Hypothalamus (tissue), 51 donors: Measurements from ENCODE around the gene MAPK1.
"Not testable (repeated sequence)": the region's sequence is repeated elsewhere in the genome, so short reads cannot be mapped to it uniquely, and the experiment has no call there.

Experiments
- DNase-seq, 51 donors: peaks; one replicate each; lab custom pipeline; 2025; lab: John Stamatoyannopoulos, UW

The MAPK1 gene

DNA sequence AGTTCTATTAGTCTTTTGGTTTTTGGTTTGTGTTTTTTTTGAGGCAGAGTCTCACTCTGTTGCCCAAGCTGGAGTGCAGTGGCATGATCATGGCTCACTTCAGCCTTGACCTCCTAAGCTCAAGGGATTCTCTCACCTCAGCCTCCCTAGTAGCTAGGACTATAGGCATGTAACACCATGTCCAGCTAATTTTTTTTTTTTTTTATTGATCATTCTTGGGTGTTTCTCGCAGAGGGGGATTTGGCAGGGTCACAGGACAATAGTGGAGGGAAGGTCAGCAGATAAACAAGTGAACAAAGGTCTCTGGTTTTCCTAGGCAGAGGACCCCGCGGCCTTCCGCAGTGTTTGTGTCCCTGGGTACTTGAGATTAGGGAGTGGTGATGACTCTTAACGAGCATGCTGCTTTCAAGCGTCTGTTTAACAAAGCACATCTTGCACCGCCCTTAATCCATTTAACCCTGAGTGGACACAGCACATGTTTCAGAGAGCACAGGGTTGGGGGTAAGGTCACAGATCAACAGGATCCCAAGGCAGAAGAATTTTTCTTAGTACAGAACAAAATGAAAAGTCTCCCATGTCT, 15.4 kb upstream of the MAPK1 start:
- not testable (repeated sequence) for DNase-seq

DNA sequence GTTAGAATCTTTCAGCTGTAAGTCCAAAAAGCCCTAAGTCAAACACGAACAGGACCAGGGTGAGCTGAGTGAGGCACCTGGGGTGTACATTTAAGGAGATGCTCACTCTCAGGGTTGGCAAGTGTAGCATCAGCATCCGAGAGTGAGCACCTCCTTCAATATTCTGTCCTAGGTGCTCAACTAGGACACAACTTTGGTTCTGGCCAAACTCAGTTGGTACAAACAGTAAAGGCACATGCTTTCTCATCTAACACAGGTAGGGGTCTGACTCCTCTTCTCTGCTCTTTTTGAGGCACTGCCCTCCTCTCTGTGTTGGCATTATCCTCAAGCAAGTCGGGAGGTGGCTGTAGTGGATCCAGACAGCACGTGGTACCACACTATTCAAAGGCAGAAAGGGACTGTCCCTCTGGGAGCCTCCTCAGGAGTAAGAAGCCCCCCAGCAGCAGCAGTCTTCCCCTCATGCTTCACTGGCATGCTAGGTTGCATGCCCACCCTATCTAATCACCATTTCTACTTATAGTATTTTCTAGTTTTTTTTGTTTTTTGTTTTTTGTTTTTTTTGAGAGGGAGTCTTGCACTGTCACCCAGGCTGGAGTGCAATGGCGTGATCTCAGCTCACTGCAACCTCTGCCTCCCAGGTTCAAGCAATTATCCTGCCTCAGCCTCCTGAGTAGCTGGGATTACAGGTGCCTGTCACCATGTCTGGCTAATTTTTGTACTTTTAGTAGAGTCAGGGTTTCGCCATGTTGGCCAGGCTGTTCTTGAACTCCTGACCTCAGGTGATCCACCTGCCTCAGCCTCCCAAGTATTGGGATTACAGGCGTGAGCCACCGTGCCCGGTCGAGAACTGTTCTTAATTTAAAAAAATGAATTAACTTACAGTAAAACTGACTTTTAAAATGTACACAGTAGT, 14.7 kb upstream of the MAPK1 start:
- no peak for DNase-seq

DNA sequence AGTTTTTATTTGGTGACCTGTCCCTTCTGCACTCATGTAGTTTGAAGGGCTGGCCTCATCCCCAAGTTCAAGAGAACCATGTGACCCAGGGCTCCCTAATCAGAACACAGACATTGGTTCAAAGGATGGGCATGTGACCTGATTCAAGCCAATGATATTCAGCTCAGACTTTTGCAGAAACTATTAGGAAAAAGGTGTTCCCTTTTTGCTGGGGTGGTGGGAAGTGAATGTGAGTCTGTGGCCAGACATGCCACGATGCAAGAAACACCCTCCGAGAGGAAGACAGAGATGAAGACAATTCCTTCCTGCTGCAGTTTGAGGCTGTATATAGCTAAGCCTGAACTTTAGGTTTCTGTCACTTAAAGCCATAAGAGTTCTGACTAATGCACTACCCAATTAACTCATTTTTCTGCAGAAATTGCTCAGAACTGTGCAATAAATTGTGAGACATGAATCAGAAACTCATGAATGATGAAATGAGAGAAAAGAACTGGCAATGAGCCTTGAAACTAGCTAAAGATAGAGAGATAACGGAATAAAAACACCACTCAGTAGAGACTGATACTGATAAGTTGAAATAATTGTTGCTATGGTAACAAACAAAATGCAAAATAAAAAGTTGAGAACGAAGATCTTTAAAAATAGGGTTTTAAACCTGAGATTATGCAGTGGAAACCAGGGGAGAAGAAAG, 9.2 kb upstream of the MAPK1 start:
- no peak for DNase-seq

DNA sequence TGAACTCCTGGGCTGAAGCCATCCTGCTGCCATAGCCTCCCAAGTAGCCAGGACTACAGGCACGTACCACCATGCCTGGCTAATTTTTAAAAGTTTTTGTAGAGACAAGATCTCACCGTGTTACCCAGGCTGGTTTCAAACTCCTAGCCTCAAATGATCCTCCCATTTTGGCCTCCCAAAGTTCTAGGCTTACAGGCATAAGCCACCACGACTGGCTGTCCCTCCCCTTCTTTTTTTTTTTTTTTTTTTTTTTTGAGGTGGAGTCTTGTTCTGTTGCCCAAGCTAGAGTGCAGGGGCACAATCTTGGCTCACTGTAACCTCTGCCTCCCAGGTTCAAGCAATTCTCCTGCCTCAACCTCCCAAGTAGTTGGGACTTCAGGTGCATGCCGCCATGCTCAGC, 7.5 kb upstream of the MAPK1 start:
- DNase-seq, result not testable (repeated sequence)

DNA sequence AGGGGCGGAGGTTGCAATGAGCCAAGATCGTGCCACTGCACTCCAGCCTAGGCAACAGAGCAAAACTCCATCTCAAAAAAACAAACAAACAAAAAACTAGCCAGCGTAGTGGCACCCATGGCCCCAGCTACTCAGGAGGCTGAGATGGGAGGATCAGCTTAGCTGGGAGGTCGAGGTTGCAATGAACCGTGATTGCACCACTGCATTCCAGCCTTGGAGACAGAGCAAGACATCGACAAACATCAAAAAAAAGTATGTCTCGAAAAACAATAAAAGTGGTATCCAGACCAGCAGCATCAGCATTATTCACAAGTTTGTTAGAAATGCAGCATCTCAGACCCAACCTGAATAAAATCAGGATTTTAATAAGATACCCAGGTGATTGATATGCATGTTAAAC, 6.2 kb upstream of the MAPK1 start:
- DNase-seq, result no peak

DNA sequence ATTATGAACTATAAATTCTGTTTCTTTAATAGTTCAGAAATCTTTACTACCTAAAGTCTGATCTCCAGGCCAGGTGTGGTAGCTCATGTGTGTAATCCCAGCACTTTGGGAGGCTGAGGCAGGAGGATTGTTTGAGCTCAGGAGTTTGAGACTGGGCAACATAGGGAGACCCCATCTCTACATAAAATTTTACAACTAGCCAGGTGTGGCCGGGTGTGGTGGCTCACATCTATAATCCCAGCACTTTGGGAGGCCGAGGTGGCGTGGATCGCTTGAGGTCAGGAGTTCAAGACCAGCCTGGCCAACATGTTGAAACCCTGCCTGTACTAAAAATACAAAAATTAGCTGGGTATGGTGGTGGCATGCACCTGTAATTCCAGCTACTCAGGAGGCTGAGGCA, 5.3 kb upstream of the MAPK1 start:
- not testable (repeated sequence) for DNase-seq

DNA sequence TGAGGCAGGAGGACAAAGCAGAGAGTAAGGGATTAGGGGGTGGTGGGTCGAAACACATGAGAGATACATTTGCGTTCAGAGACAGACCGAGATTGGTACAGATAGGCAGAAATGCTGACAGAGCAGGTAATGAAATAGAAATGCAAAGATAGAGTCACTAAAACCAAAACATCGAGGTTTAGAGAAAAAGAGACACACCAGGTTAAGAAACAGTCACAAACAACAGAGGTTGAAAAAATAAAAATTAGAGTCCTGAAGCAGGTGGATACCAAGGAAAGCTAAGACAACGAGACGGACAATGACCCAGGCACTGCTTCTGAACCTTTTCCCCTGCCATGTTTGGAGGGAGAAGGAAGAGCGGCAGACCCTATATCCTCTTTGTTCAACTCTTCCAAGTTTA, 1.2 kb upstream of the MAPK1 start:
- DNase-seq, result no peak

DNA sequence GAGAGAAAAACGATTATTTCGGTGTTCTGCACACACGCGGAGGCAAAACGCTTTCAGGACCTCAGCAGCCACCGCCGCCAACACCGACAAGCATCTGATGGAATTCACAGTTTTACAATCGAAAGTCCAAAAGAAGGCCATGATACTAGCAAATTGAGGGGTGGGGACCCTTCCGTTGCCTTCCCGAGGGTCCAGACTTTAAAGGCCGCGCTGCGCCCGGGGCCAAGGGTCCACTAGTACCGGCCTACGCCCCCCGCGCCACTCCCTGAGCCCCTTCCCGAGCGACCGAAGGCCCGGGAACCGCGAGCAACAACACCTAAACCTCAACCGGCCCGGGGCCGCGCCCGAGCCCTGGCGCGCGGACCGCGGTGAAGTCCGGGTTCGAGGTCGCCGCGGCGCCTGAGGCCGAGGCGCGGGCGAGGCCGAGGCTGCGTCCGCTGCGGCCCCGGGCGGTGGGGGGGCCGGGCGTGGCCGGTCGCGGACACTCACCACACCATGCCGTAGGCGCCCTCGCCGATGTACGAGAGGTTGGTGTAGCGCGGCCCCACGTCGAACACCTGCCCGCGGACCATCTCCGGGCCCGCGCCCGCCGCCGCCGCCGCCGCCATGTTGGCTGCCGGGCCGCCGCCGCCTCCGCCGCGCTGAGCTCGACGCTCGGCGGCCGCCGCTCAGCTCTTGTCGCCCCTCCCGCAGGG, 465 bp downstream of the MAPK1 start:
- peak in 22 of 51 donors; percentile 1 to 59 (median 31) for DNase-seq

DNA sequence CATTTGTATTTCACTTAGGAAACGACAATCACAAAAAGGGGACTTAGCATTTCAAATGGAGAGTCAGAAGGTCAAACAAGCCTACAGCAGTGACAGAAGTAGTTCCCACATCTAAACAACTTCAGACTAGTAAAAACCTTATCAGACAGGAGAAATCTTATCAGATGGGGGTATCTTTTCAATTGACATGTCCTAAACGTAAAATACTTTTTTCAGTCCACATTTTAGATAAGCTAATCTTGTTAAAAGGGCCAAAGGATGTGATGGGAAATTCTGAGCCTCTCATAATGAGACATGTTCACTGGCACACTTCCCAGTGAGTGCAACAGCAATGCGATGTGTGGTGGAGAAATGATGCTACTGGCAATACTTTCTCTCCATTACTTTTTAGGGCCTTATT, 2.4 kb downstream of the MAPK1 start:
- peak in 8 of 51 donors; percentile 3 to 41 (median 12) for DNase-seq

DNA sequence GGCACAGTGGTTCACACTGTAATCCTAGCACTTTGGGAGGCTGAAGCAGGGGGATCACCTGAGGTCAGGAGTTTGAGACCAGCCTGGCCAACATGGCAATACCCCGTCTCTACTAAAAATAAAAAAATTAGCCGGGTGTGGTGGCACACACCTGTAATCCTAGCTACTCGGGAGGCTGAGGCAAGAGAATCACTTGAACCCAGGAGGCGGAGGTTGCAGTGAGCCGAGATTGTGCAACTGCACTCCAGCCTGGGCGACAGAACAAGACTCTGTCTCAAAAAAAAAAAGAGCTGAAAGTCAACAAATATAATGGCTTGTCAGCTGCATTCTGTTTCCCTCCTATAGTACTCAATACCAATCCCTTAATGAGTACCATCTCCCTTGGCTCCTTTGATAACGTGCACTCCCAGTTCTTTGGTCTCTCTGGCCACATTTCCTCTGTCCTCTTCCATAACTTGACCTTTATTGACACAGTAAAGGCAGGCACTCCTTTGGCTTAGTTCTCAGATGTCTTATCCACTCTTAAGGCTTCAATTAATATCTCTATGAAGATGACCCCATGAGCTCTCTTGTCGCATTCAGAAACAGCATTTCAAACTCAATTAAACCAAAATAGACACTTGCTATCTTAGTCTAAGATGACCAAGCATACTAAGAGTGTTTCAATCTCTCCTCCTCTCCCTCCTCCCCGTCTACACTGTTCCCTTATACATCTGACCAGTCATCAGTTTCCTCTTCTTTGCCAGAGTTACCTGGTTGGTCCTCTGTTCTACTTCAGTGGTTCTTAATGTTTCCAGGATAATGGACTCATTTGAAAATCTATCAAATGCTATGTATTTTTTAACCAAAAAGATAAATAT, 4.8 kb downstream of the MAPK1 start:
- no peak for DNase-seq

DNA sequence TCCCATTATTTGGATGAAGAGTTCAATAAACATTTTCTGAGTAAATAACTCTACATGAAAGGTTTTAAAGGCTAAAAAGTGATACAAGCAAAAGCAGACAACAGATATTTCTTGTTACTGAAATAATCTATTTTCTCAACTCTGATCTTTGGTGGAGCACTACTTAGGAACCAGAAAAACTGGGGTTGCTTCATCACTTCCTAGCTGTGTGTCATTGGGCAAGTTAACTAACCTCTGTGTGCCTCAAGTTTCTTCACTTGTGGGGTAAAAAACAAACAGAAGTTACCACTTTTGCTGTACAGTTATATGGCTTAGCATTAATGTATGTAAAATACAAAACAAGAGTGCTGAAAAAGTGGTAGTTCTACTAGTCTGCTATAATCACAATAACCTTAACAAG, 5.6 kb downstream of the MAPK1 start:
- no peak for DNase-seq

DNA sequence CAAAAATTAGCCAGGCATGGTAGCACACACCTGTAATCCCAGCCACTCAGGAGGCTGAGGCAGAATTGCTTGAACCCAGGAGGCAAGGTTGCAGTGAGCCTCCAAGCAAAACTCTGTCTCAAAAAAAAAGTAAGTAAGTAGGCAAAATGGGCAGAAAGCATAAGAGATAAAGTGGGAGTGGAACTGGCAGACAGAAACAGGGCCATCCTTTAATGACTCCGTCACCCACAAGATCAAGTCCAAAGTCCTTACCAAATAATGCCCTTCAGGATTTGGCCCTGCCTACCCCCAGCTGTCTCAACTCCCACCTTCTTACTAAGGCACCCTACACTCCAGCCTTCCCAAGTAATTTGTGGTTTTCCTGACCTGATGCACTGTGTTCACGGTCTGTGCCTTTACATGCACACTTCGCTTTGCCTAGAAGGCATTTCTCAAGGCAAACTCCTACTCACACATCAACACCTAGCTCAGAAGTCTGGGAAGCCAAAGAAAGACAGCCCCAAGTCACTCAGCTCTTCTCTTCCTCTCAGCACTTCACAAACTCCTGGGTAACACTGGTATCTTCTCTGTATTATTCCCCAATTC, 6.1 kb downstream of the MAPK1 start:
- DNase-seq, result no peak

DNA sequence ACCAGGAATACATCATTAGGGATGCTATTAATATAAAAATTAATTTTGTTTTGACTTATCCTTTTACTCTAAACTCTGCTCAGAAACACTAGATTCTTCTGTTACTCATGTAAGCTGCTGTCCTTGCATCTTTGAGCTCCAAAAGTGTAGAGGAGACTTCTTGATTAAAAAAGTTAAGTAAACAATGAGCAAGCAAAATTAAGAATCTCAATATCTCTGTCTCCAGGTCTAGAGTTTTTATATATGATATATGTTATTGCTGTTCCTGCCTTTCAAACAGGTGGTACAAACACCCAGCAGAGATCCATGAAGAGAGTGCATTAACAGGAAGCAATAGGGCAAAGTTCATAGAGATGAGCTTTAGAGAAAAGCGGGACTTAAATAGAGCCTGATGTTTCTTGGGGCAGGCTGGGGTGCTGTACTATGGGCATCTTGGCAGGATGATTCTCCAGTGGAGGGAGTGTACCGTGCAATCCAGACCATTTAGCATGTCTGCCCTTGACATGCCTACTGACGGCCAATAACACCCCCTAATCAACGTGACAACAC, 6.9 kb downstream of the MAPK1 start:
- DNase-seq, result no peak

DNA sequence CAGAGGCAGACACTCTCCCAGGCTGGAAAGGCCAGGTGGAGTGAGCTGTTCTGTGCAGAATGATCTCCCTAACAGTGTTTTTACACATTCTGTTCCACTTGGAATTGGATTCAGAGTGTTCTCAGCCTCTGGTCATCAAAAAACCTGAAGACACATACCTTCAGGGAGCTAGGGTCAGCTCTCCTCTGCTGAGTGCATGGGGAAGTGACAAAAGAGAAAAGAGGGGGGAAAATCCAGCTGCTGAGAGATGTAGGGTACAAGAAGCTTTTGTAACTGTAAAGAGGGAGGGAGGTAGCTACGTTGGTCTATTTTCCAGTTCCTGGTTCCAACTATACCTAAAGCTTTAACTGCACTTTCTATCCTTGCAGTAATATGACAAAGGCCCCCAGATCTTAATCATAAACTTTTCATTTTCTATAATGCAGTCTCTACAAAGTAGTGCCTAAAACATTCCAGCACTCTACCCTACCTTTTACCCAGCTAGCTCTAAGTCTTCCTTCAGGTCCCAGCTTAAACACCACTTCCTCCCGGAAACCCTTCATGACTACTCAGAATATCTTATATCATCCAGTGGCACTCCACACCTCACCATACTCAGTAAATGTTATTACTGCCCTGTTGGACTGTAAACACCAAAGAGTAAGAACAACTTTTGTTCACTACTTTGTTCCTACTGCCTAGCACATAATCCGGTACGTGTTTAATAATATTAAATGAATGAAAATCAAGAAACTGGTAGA, 9.2 kb downstream of the MAPK1 start:
- peak in 1 of 51 donors; percentile 2 for DNase-seq

DNA sequence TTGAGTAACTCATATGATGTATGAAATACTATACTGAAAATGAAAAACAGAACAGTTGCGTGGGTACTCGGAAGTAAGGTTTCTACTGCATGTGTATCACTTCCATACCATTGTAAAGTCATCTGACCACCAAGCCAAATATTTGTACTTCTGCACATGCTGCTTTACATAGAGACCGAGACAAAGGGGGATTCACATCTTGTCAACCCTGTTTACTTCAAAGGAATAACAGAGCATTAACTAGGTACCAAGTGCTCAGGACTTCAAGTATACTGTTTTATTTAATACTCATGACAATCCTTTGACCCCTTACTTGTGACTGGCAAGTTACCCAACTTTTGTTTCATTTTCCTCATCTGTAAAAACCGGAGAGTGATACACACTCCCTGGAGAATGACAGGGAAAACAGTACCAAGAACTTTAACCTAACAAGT, 9.9 kb downstream of the MAPK1 start:
- DNase-seq, result no peak

DNA sequence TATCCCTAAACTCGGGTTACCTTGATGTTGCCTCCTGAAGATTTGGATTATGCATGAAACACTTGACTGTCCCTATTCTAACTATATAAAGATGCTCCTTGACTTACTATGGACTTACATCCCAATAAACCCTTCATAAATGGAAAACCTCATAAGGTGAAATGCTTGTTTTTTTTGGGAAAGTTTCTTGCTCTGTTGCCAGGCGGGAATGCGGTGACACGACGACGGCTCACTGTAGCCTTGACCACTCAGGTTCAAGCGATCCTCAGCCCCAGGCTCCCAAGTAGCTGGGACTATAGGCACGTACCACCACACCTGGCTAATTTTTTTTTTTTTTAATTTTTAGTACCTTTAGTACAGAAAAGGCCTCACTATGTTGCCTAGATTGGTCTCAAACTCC, 10.6 kb downstream of the MAPK1 start:
- no peak for DNase-seq

DNA sequence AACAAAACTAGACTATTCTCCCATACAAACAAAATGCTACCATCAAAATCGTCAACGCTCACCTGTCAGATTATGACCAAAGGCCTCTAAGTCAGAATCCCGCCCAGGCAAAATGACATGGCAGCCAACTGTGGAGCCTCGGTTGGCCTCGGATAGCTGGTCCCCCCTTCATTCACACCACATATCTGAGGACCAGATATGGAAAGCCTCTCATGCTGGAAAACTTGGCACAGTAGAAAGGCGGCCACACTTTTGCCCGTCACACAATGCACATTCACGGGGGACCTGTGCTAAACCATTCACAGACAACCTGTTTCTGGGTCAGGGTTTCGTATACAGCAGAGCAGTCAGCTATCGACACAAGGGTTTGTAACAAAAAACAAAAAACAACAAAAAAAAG, 11.2 kb downstream of the MAPK1 start:
- DNase-seq, result no peak

DNA sequence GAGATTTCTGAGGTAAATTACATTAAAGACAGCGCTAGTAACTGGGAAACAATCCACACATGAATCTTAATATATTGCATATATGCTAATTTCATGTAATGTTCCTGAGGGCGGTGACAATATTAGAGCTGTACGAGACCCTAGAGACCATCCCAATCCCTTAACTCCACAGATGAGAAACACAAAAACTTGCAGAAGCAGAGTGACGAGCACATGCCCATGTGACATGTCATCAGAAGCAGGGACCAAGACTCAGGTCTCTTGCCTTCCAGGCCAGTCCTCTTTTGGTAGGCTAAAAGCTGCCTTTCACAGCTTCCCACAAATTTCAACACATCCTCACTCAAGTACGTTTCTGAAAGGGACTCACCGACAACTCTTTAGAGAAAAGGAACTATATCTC, 11.8 kb downstream of the MAPK1 start:
- no peak for DNase-seq

DNA sequence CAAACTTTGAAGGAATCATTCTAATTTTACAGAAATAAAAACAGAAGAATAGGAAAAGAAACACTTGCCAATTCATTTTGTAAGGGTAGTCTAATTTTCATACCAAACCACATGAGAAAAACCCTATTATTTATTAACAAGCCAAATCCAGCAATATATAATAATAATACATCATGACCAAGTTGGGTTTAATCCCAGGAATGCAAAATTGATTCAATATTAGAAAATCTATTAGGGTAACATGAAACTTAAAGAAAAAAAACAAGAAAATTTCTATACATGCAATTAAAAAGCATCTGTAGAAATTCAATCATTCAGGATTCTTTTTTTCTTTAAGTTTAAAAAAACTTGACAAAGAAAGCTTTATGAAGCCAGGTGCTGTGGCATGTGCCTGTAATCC, 16.8 kb downstream of the MAPK1 start:
- no peak for DNase-seq
